C4-2B (cell line): ENCODE data around the gene HS3ST4.

Experiments used
- H3K27ac ChIP-seq: fragments of 450-650 bp; 2 replicates; pipeline ENCODE4 v1.5.1; 2017
- CTCF ChIP-seq: fragments of 450-650 bp; conservative IDR thresholded peaks from 2 replicates; pipeline ENCODE4 v1.5.1; 2017; ENCODE audit warnings: mild to moderate bottlenecking
- ZFX ChIP-seq: fragments of 450-650 bp; IDR thresholded peaks from 2 replicates; pipeline ENCODE4 v1.6.1; 2017

The HS3ST4 gene

GRCh38 chr16:26157319-26157718, 465.6 kb downstream of the HS3ST4 start:
- no peak overlapping the region for H3K27ac ChIP-seq
- TF ChIP-seq CTCF, result no peak

GRCh38 chr16:26158142-26158759, 466.5 kb downstream of the HS3ST4 start:
- no peak overlapping the region for H3K27ac ChIP-seq
- TF ChIP-seq ZFX (no peak), CTCF (no peak)

DNA sequence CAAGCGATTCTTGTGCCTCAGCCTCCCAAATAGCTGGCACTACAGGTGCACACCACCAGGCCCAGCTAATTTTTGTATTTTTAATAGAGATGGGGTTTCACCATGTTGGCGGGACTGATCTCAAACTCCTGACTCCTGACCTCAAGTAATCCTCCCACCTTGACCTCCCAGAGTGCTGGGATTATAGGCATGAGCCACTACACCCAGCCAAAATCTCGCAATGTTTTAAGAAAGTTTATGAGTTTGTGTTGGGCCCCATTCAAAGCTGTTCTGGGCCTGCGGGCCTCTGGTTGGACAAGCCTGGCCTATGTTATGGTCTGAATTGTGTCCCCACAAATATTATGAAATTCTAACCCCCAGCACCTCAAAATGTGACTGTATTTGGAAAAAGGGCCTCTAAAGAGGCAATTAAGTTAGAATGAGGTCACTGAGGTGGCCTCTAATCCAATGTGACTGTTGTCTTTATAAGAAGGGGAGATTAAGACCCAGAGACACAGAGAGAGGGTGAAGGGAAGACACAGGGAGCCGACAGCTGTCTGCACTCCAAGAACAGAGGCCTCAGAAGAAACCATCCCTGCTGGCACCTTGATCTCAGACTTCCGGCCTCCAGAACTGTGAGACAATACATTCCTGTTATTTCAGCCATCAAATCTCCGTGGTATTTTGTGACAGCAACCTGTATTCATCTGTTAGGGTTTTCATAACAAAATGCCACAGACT, 469.9 kb downstream of the HS3ST4 start:
- no peak overlapping the region for H3K27ac ChIP-seq
- TF ChIP-seq ZFX, result no peak
- no peak for TF ChIP-seq CTCF

DNA sequence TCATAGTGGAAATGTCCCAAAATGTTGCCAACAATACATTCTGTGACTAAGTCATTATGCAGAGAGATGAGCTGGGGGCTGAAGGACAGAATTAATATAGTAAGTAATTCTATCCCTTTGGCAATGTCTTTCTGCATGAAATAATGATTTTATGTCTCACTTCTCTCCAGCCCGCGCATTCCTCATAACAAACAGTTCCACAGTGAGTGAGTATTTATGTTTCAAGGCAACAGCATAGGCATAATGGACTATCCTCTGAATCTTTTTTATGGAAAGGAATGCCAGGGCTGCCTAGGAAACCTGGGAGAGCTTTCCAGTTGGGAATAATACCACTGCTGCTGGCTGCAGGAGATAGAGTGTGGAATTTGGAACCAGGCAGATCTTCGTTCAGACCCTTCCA, 477.7 kb downstream of the HS3ST4 start:
- TF ChIP-seq CTCF, result no peak
- TF ChIP-seq ZFX, result no peak
- no peak overlapping the region for H3K27ac ChIP-seq

DNA sequence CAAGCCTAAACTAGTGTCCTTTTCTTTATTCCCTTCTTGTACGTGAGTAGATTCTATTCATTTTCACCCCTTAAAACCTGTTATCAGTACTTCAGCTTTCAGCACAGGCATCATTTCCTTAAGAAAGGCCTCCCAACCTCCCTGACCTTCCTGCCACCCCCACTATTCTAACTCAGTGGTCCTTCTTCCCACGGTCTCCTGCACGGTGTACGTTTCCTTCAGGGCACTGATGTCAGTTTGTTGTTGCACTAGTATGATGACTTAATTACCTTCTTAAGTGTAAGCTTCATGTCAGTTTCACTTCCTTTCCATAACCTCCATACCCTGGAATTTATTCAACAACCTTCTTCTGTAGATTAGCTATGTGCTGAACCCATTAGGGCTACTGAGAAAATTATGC, 484.2 kb downstream of the HS3ST4 start:
- no peak overlapping the region for H3K27ac ChIP-seq
- no peak for TF ChIP-seq ZFX
- TF ChIP-seq CTCF, result no peak

DNA sequence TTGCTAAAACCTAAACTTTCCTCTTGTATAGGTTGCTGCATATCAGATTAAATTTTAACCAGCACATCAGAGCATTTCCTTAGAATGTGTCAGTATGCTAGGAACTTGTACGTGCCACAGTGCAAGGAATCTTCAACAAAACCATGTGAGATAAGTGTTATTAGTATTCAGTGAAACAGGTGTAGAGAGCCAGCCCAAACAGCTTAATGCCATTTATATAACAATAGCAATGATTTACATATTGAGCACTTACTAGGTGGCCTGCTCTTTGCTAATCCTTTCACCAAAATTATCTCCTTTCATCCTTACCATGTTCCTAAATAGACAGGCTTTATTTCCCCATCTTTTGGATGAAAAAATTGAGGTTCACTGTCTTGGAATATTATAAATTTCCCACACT, 485.7 kb downstream of the HS3ST4 start:
- H3K27ac ChIP-seq, result no peak overlapping the region
- TF ChIP-seq ZFX (no peak), CTCF (no peak)

DNA sequence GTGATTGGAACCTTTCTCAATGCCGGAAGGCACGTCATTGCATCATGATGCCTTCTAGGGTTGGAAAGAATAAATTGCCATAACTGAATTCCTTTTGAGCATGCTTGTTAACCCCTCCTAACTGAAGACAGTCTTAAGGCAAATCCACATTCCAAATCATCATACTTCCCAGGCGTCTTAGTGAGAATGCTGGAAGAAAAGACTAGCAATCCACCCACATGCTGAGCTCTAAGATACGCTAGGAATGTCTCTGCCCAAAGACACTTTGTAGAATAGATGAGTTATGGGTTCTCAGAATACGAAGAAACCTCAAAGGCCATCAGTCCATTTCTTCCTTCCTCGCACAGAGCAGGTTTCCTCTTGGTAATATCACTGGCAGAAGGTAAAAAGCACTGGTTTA, 486.5 kb downstream of the HS3ST4 start:
- TF ChIP-seq CTCF, result no peak
- H3K27ac ChIP-seq, result no peak overlapping the region
